Loucy (cell line): Measurements from ENCODE around the gene MAST4.
"Not testable (repeated sequence)": the region's sequence is repeated elsewhere in the genome, so short reads cannot be mapped to it uniquely, and the experiment has no call there.

Experiments
- H2AFZ ChIP-seq: fragments of 200-600 bp; sonication (generic); 2 replicates; pipeline ENCODE4 v1.6.0; 2016; ENCODE audit warnings: antibody characterized with exemption, mild to moderate bottlenecking, low read length, moderate library complexity
- H3F3A ChIP-seq: fragments of 200-600 bp; 2 replicates; pipeline ENCODE4 v1.6.0; 2016; ENCODE audit warnings: antibody characterized with exemption, low read depth, mild to moderate bottlenecking
- H3K27me3 ChIP-seq: fragments of 200-600 bp; sonication (generic); 2 replicates; pipeline ENCODE4 v1.6.1; 2014; ENCODE audit warnings: low read length, mild to moderate bottlenecking; ENCODE audit not compliant: insufficient read depth, poor library complexity, severe bottlenecking
- H3K36me3 ChIP-seq: fragments of 200-600 bp; sonication (generic); 2 replicates; pipeline ENCODE4 v1.6.1; 2016; ENCODE audit warnings: low read length; ENCODE audit not compliant: insufficient read depth
- H3K4me1 ChIP-seq: fragments of 200-600 bp; sonication (generic); 2 replicates; pipeline ENCODE4 v1.5.1; 2014; ENCODE audit warnings: low read length, mild to moderate bottlenecking; ENCODE audit not compliant: insufficient read depth, poor library complexity, severe bottlenecking
- H3K4me2 ChIP-seq: fragments of 200-600 bp; sonication (generic); 2 replicates; pipeline ENCODE4 v1.6.0; 2014; ENCODE audit warnings: antibody characterized with exemption, low read length, low read depth, mild to moderate bottlenecking; ENCODE audit not compliant: poor library complexity, severe bottlenecking
- H3K4me3 ChIP-seq: fragments of 200-600 bp; sonication (generic); 2 replicates; pipeline ENCODE4 v1.5.1; 2014; ENCODE audit warnings: low read length, mild to moderate bottlenecking, mixed read lengths; ENCODE audit not compliant: poor library complexity, severe bottlenecking
- H3K79me2 ChIP-seq: fragments of 200-600 bp; sonication (generic); 2 replicates; pipeline ENCODE4 v1.6.1; 2014; ENCODE audit warnings: low read length; ENCODE audit not compliant: insufficient read depth
- H3K9ac ChIP-seq: fragments of 200-600 bp; sonication (generic); 2 replicates; pipeline ENCODE4 v1.6.0; 2014; ENCODE audit warnings: mild to moderate bottlenecking, low read depth, low read length, moderate library complexity; ENCODE audit not compliant: poor library complexity, severe bottlenecking
- H3K9me2 ChIP-seq: fragments of 200-600 bp; sonication (generic); replicated peaks from 2 replicates; pipeline ENCODE4 v1.6.1; 2016; ENCODE audit warnings: low read depth, low read length, mixed read lengths
- H3K9me3 ChIP-seq: fragments of 200-600 bp; sonication (generic); 2 replicates; pipeline ENCODE4 v1.6.1; 2014; ENCODE audit warnings: mild to moderate bottlenecking, antibody characterized with exemption, low read length, low read depth; ENCODE audit not compliant: insufficient read depth
- H4K20me1 ChIP-seq: fragments of 200-600 bp; sonication (generic); 2 replicates; pipeline ENCODE4 v1.6.0; 2014; ENCODE audit warnings: antibody characterized with exemption, low read length, mild to moderate bottlenecking; ENCODE audit not compliant: insufficient read depth, poor library complexity, severe bottlenecking
- EZH2phosphoT487 ChIP-seq: fragments of 200-600 bp; IDR thresholded peaks from 2 replicates; pipeline ENCODE4 v1.6.1; 2018; ENCODE audit warnings: antibody characterized with exemption, mild to moderate bottlenecking, moderate library complexity, borderline replicate concordance
- TF ChIP-seq, protein P1 (sequence below): fragments of 200-600 bp; sonication (generic); conservative IDR thresholded peaks from 2 replicates; pipeline ENCODE4 v1.5.1; 2014; ENCODE audit warnings: mild to moderate bottlenecking, antibody characterized with exemption, low read length

MAST4 gene

DNA sequence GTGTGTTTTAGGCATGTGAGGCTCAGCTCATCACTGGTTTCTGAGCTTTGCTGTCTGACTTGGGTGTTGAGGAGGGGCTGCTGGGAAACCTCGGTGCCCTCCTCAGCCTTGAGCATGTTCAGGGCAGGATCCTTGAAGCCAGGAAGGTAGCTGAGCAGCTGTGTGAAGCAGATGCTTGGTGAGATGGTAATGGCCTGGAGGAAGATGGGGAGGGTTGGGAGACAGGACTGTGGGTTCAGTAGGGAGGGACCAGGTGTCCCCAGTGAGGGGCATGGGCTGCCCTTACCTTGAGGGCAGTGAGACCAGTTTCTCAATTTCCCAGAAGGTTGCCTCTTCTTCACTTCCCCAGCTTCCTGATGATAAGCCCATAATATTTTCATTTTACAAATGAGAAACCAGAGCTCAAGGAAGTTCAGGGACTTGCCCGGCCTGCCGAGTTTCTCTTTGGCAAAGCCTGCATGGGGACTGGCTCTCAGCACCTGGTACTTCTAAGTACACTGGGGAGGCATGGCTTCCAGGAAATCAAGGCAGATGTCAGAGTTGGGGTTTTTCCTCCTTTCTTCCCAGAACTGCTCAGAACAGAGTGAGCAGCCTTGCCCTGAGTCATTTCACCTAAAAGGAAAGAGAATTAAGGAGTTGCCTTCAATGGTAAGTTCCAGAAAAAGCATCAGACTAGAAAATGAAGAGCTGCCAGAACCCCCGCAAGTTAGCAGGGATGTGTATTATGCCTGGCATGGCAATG is 225.7 kb downstream of the MAST4 start:
- Histone ChIP-seq H3K4me1 (no peaks in the 10 kb centered on the region), H3F3A (no peaks in the 10 kb centered on the region), H3K27me3 (no peaks in the 10 kb centered on the region), H2AFZ (no peak overlapping the region), H4K20me1 (no peaks in the 10 kb centered on the region), H3K4me2 (no peak overlapping the region), H3K9me3 (no peaks in the 10 kb centered on the region), H3K9ac (no peak overlapping the region), H3K79me2 (no peaks in the 10 kb centered on the region), H3K36me3 (no peaks in the 10 kb centered on the region), H3K4me3 (no peak overlapping the region), H3K9me2 (no peaks in the 10 kb centered on the region)
- TF ChIP-seq, protein P1, sequence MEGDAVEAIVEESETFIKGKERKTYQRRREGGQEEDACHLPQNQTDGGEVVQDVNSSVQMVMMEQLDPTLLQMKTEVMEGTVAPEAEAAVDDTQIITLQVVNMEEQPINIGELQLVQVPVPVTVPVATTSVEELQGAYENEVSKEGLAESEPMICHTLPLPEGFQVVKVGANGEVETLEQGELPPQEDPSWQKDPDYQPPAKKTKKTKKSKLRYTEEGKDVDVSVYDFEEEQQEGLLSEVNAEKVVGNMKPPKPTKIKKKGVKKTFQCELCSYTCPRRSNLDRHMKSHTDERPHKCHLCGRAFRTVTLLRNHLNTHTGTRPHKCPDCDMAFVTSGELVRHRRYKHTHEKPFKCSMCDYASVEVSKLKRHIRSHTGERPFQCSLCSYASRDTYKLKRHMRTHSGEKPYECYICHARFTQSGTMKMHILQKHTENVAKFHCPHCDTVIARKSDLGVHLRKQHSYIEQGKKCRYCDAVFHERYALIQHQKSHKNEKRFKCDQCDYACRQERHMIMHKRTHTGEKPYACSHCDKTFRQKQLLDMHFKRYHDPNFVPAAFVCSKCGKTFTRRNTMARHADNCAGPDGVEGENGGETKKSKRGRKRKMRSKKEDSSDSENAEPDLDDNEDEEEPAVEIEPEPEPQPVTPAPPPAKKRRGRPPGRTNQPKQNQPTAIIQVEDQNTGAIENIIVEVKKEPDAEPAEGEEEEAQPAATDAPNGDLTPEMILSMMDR: no peak
- TF ChIP-seq EZH2phosphoT487: no peak

DNA sequence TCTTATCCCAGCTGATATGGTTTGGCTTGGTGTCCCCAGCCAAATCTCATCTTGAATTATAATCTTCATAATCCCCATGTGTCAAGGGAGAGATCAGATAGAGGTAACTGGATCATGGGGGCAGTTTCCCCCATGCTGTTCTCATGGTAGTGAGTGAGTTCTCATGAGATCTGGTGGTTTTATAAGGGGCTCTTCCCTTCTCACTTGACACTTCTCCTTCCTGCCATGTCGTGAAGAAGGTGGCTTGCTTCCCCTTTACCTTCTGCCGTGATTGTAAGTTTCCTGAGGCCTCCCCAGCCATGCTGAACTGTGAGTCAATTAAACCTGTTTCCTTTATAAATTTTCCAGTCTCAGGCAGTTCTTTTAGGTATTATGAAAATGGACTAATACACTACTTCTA is 226.7 kb downstream of the MAST4 start:
- H3K9me3 ChIP-seq, H3K27me3 ChIP-seq, H4K20me1 ChIP-seq, H3K4me2 ChIP-seq, H2AFZ ChIP-seq, H3K36me3 ChIP-seq, H3F3A ChIP-seq, H3K4me3 ChIP-seq, H3K9me2 ChIP-seq, H3K79me2 ChIP-seq, H3K9ac ChIP-seq, H3K4me1 ChIP-seq: not testable (repeated sequence)

DNA sequence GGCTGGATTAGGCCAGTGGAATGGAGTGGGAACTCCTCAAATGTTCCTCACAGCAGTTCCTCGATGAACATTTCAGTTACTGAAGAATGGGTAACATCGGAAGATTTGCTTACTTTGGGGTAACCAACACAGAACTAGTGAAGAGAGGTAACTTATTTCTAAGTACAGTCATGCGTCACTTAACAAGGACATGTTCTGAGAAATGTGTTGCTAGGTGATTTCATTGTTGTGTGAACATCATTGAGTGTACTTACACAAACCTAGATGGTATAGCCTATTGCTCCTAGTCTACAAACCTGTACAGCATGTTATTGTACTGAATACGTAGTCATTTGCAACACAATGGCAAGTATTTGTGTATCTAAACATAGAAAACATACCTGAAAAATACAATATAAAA is 228.3 kb downstream of the MAST4 start:
- Histone ChIP-seq H3K79me2 (no peaks in the 10 kb centered on the region), H3K27me3 (no peaks in the 10 kb centered on the region), H3F3A (no peaks in the 10 kb centered on the region), H4K20me1 (no peaks in the 10 kb centered on the region), H3K36me3 (no peaks in the 10 kb centered on the region), H3K9me2 (no peaks in the 10 kb centered on the region), H3K4me1 (peaks cover 14% of the 10 kb centered on the region), H3K9ac (no peak overlapping the region), H3K9me3 (no peaks in the 10 kb centered on the region), H2AFZ (no peak overlapping the region), H3K4me3 (no peak overlapping the region), H3K4me2 (no peak overlapping the region)
- TF ChIP-seq, protein P1: no peak
- no peak for TF ChIP-seq EZH2phosphoT487

DNA sequence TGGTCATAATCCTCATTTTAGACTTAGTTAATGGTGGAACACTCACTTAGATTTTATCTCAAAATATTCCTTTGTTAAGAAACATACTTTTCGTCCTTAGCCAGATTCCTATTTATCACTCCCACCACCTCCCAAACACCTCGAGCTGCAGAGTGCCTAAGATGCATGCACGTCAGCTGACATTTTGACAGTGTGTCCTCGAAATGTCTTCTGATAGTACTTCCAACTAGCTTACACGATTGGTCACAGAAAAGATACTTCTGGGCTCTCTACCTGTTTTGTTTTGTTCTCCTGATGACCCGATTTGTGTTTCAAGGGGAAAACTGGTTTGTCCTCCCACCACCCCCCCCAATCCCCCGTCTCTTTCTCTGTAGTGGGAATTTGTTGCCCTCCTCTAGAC is 230.1 kb downstream of the MAST4 start:
- TF ChIP-seq, protein P1: no peak
- TF ChIP-seq EZH2phosphoT487: no peak
- H3K4me2 ChIP-seq: no peak overlapping the region

More for the DNA sequence above, 230.1 kb downstream of the MAST4 start:
- Histone ChIP-seq H3K4me3 (no peak overlapping the region), H3K4me1 (peaks cover 14% of the 10 kb centered on the region), H3K9ac (no peak overlapping the region), H3F3A (no peaks in the 10 kb centered on the region), H3K9me3 (no peaks in the 10 kb centered on the region), H2AFZ (no peak overlapping the region), H3K9me2 (no peaks in the 10 kb centered on the region), H3K27me3 (no peaks in the 10 kb centered on the region), H4K20me1 (no peaks in the 10 kb centered on the region), H3K79me2 (no peaks in the 10 kb centered on the region), H3K36me3 (no peaks in the 10 kb centered on the region)
